T-helper 2 cell treated with Interferon-gamma antibody and Interleukin-4, amounts not matched to agents 100 ng/mL and 5 ng/mL, for 36 hours (primary cell): ENCODE results near the gene IFIH1. TPM values are rescaled to one million over a fixed set of nuclear protein-coding genes. Genes with fewer than 3 reads are reported as not detected.

Source experiments
- intact Hi-C: fragments of 100-400 bp; cut with micrococcal nuclease; formaldehyde crosslinking; loops from one replicate; pipeline ENCODE4 v1.15.1; 2023
- total RNA-seq: library from RNA; stranded (reverse); gene quantifications from 2 replicates; pipeline ENCODE4 v1.2.3, GENCODE V29; 2022

The IFIH1 gene
- total RNA-seq, 1 donor from 2014 or later: 33.3 TPM

- intact Hi-C loops: no loop called here
Measured at GRCh38 chr2:162261032-162261945, 57.2 kb downstream of the IFIH1 start.

GRCh38 chr2:162258686-162259085 lies 59.8 kb downstream of the IFIH1 start:
- intact Hi-C loops: loop anchor here (5.0 kb wide), 1 partner anchor 34 kb away; no protein-coding TSS in a partner anchor

- intact Hi-C loops: loop anchor here (5.0 kb wide), 1 partner anchor 34 kb away; no protein-coding TSS in a partner anchor
Measured at GRCh38 chr2:162258169-162258568, 60.3 kb downstream of the IFIH1 start.

GRCh38 chr2:162257425-162257824 lies 61.1 kb downstream of the IFIH1 start:
- intact Hi-C loops: loop anchor here (5.0 kb wide), 1 partner anchor 35 kb away; no protein-coding TSS in a partner anchor

GRCh38 chr2:162256591-162256991 lies 61.9 kb downstream of the IFIH1 start:
- intact Hi-C loops: loop anchor here (5.0 kb wide), 1 partner anchor 36 kb away; no protein-coding TSS in a partner anchor

GRCh38 chr2:162254236-162254871 lies 64.1 kb downstream of the IFIH1 start:
- intact Hi-C loops: no loop called here

GRCh38 chr2:162253435-162253834 lies 65.0 kb downstream of the IFIH1 start:
- intact Hi-C loops: no loop called here

- intact Hi-C loops: no loop called here
Measured at GRCh38 chr2:162252153-162252552, 66.3 kb downstream of the IFIH1 start.

- intact Hi-C loops: no loop called here
Measured at GRCh38 chr2:162245781-162246180, 72.7 kb downstream of the IFIH1 start.

- intact Hi-C loops: no loop called here
Measured at GRCh38 chr2:162245061-162245460, 73.4 kb downstream of the IFIH1 start.

GRCh38 chr2:162244541-162245031 lies 73.9 kb downstream of the IFIH1 start:
- intact Hi-C loops: no loop called here

- intact Hi-C loops: no loop called here
Measured at GRCh38 chr2:162243715-162244114, 74.8 kb downstream of the IFIH1 start.

GRCh38 chr2:162243294-162243693 lies 75.2 kb downstream of the IFIH1 start, which contains the start of gene FAP:
FAP (minus strand) TSS chr2:162243445; CDS start chr2:162243327, 118 bp downstream.
- intact Hi-C loops: no loop called here

- intact Hi-C loops: no loop called here
Measured at GRCh38 chr2:162242586-162243280, 75.8 kb downstream of the IFIH1 start.

GRCh38 chr2:162241571-162241970 lies 76.9 kb downstream of the IFIH1 start:
- intact Hi-C loops: no loop called here

- intact Hi-C loops: no loop called here
Measured at GRCh38 chr2:162234620-162235462, 83.6 kb downstream of the IFIH1 start.

- intact Hi-C loops: no loop called here
Measured at GRCh38 chr2:162233197-162233596, 85.3 kb downstream of the IFIH1 start.

GRCh38 chr2:162232671-162233070 lies 85.8 kb downstream of the IFIH1 start:
- intact Hi-C loops: no loop called here

- intact Hi-C loops: no loop called here
Measured at GRCh38 chr2:162232027-162232426, 86.5 kb downstream of the IFIH1 start.

- intact Hi-C loops: no loop called here
Measured at GRCh38 chr2:162230761-162231160, 87.7 kb downstream of the IFIH1 start.
